SHP77 treated with DMSO at 0.1 percent for 48 hours (cell line): ENCODE data around the gene CTBP2.

Experiments
- DNase-seq: peaks from one replicate; lab custom pipeline; 2025; lab: John Stamatoyannopoulos, UW

Gene CTBP2

GRCh38 chr10:124977161-124977560 is 183.2 kb downstream of the CTBP2 start:
- no peak for DNase-seq

GRCh38 chr10:124975977-124976514 is 184.3 kb downstream of the CTBP2 start:
- no peak for DNase-seq

- DNase-seq: no peak
Measured at GRCh38 chr10:124974131-124974530, 186.2 kb downstream of the CTBP2 start.

- no peak for DNase-seq
Measured at GRCh38 chr10:124972637-124973036, 187.7 kb downstream of the CTBP2 start.

GRCh38 chr10:124971276-124971675 is 189.1 kb downstream of the CTBP2 start:
- DNase-seq: no peak

- DNase-seq: no peak
Measured at GRCh38 chr10:124967255-124967654, 193.1 kb downstream of the CTBP2 start.

- no peak for DNase-seq
Measured at GRCh38 chr10:124966008-124966407, 194.4 kb downstream of the CTBP2 start.

- DNase-seq: no peak
Measured at GRCh38 chr10:124963866-124964720, 196.3 kb downstream of the CTBP2 start.

GRCh38 chr10:124962421-124962820 is 197.9 kb downstream of the CTBP2 start:
- no peak for DNase-seq

GRCh38 chr10:124961248-124961570 is 199.2 kb downstream of the CTBP2 start:
- DNase-seq: no peak

- no peak for DNase-seq
Measured at GRCh38 chr10:124959564-124959963, 200.8 kb downstream of the CTBP2 start.

- DNase-seq: no peak
Measured at GRCh38 chr10:124957404-124957947, 202.9 kb downstream of the CTBP2 start.

GRCh38 chr10:124956764-124957163 is 203.6 kb downstream of the CTBP2 start:
- DNase-seq: no peak

GRCh38 chr10:124955868-124956267 is 204.5 kb downstream of the CTBP2 start:
- DNase-seq: no peak

GRCh38 chr10:124955243-124955642 is 205.1 kb downstream of the CTBP2 start:
- DNase-seq: no peak

- DNase-seq: no peak
Measured at GRCh38 chr10:124953421-124953820, 206.9 kb downstream of the CTBP2 start.

- DNase-seq: no peak
Measured at GRCh38 chr10:124952123-124952522, 208.2 kb downstream of the CTBP2 start.

GRCh38 chr10:124949543-124949942 is 210.8 kb downstream of the CTBP2 start:
- no peak for DNase-seq

GRCh38 chr10:124946945-124947344 is 213.4 kb downstream of the CTBP2 start:
- peak; percentile 61 for DNase-seq

- DNase-seq: no peak
Measured at GRCh38 chr10:124944982-124945381, 215.4 kb downstream of the CTBP2 start.

- DNase-seq: no peak
Measured at GRCh38 chr10:124943301-124944092, 216.9 kb downstream of the CTBP2 start.

GRCh38 chr10:124942317-124943169 is 217.8 kb downstream of the CTBP2 start:
- DNase-seq: no peak
